ENCODE measurements around the gene PDE11A.

DNA sequence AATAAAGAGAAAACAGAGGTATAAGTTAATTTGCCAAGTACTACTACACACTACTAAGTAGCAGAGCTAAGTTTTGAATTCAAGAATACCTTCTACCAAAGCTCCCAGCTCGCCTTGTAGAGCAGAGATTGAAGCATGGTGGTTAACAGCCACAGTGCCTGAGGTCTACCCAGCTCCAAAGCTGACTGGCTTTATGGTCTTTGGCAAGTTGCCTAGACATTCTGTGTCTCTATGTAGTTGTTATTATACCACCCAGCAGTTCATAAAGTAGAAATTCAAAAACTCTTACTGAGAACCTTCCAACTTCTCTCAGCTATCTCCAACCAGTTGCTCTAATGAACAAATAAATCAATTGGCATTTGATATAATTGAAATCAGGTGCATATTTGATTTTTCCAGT, 87.8 kb downstream of the PDE11A start:
- no peak for TF ChIP-seq POLR2A (IDR thresholded peaks at IDR 0.05; ENCODE audit: borderline replicate concordance, extremely low read depth, insufficient read depth, insufficient read length)
- TF ChIP-seq RAD21 (IDR thresholded peaks at IDR 0.05; ENCODE audit: low read depth) = no peak
